ENCODE data around the gene CYP39A1.

Gene CYP39A1

GRCh38 chr6:46612645-46613044 lies 40.0 kb downstream of the CYP39A1 start:
- no peak overlapping the region for H3K4ac ChIP-seq (ENCODE audit: low read length)
- H2AK5ac ChIP-seq (ENCODE audit: low read depth, low read length): no peak overlapping the region
- no peaks in the 10 kb centered on the region for H3K36me3 ChIP-seq (replicated peaks in 1 of 2; ENCODE audit: control insufficient read depth in 2 of 2, insufficient read depth in 2 of 2, low read length in 2 of 2)
- H3K23ac ChIP-seq (ENCODE audit: low read depth, low read length, poor library complexity): no peak overlapping the region
- H3K9ac ChIP-seq (ENCODE audit: low read depth, low read length, poor library complexity): no peak overlapping the region
- H2BK15ac ChIP-seq (ENCODE audit: low read length): no peak overlapping the region
- H4K8ac ChIP-seq (ENCODE audit: low read depth, low read length): no peak overlapping the region
- H3K9me3 ChIP-seq (replicated peaks in 1 of 2; ENCODE audit: control insufficient read depth in 2 of 2, insufficient read depth in 1 of 2, low read depth in 1 of 2, low read length in 2 of 2): no peaks in the 10 kb centered on the region
- no peak overlapping the region for H2BK5ac ChIP-seq (ENCODE audit: low read length)
- H3K27ac ChIP-seq (replicated peaks; ENCODE audit: low read length): no peak overlapping the region
- no peak overlapping the region for H2AFZ ChIP-seq (ENCODE audit: low read length)
- H3K4me3 ChIP-seq (ENCODE audit: low read length in 2 of 2): no peak overlapping the region
- no peak overlapping the region for H4K91ac ChIP-seq (ENCODE audit: low read depth, low read length, poor library complexity)
- H3K79me1 ChIP-seq (ENCODE audit: low read depth, low read length): no peaks in the 10 kb centered on the region
- no peak overlapping the region for H3K14ac ChIP-seq (ENCODE audit: low read length)
- H3K4me2 ChIP-seq (ENCODE audit: insufficient read depth, low read length, poor library complexity, severe bottlenecking): no peak overlapping the region
- H2BK12ac ChIP-seq (ENCODE audit: low read length): no peak overlapping the region
- H3K18ac ChIP-seq (ENCODE audit: low read length): no peak overlapping the region
- WGBS, 2 donors (ENCODE audit: extremely low coverage in 2 of 2, insufficient read length in 2 of 2, insufficient replicate concordance in 1 of 2): no CpG with 5 or more reads among the region's 2 CpGs
- H3K4me1 ChIP-seq (ENCODE audit: control insufficient read depth in 2 of 2, insufficient read depth in 1 of 2, low read depth in 1 of 2, low read length in 2 of 2): no peaks in the 10 kb centered on the region
- no peak overlapping the region for H2BK120ac ChIP-seq (ENCODE audit: low read depth, low read length)
- no peak for DNase-seq (ENCODE audit: low spot score)
- H3K27me3 ChIP-seq (ENCODE audit: control insufficient read depth in 3 of 3, insufficient read depth in 3 of 3, low read depth in 1 of 3, low read length in 3 of 3): no peaks in the 10 kb centered on the region

DNA sequence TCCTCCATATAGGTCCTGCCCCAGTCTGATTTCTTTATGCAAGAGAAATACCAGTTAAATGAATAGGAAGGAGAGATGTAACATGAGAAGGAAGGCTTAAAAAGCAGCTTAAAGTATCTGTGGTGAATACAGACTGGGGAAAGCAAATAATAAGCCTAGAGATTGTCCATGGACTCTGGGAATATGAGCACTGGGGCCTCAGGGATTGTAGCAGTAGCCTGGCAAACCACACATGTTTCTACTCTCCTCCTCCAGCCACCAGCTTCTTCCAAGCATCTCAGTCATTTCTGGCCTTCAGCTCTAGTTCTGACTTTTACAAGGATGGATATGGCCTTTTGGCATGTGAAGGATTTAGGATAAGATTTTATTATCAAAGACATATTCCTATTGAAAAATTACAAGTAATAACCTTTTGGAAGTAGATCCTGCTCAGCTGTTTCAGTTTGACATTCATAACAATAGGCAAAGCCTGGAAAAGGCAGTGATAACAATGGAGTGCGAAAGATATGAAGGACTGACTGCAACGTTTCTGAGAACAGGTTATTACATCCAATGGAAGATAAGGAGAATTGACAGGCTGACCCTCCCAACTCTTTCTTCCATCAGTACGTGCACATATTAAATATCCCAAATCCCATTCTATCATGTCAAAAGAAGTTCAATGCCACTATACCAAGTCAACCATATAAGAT lies 41.6 kb downstream of the CYP39A1 start:
- H3K36me3 ChIP-seq (replicated peaks in 1 of 2; ENCODE audit: control insufficient read depth in 2 of 2, insufficient read depth in 2 of 2, low read length in 2 of 2): no peaks in the 10 kb centered on the region
- no CpG with 5 or more reads among the region's 3 CpGs for WGBS, 2 donors (ENCODE audit: extremely low coverage in 2 of 2, insufficient read length in 2 of 2, insufficient replicate concordance in 1 of 2)

DNA sequence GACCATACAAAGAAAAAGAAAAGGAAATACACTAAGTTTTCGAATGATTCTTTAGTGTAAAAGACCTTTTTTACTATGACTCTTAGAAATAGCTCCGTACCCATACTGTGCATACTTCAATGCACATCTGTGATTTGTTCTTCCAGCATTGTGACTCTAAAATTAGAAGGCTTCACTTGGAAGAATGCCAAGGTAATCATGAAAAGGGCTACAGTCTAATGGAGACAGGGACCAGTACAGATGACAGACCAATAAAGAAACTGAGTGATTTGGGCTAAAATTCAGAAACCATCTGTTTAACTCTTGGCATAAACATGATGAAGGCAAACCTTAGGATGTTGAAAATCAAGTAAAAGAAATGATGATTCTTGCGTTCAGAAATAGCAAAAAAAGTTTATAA lies 46.3 kb downstream of the CYP39A1 start:
- H3K36me3 ChIP-seq (replicated peaks in 1 of 2; ENCODE audit: control insufficient read depth in 2 of 2, insufficient read depth in 2 of 2, low read length in 2 of 2): no peaks in the 10 kb centered on the region
- H2AK5ac ChIP-seq (ENCODE audit: low read depth, low read length): no peak overlapping the region
- no peaks in the 10 kb centered on the region for H3K27me3 ChIP-seq (ENCODE audit: control insufficient read depth in 3 of 3, insufficient read depth in 3 of 3, low read depth in 1 of 3, low read length in 3 of 3)
- no peak overlapping the region for H3K4me2 ChIP-seq (ENCODE audit: insufficient read depth, low read length, poor library complexity, severe bottlenecking)
- no peak overlapping the region for H3K18ac ChIP-seq (ENCODE audit: low read length)
- H3K23ac ChIP-seq (ENCODE audit: low read depth, low read length, poor library complexity): no peak overlapping the region
- no peak overlapping the region for H2BK15ac ChIP-seq (ENCODE audit: low read length)
- H3K9ac ChIP-seq (ENCODE audit: low read depth, low read length, poor library complexity): no peak overlapping the region
- no peak overlapping the region for H3K4me3 ChIP-seq (ENCODE audit: low read length in 2 of 2)
- H3K14ac ChIP-seq (ENCODE audit: low read length): no peak overlapping the region
- no peaks in the 10 kb centered on the region for H3K9me3 ChIP-seq (replicated peaks in 1 of 2; ENCODE audit: control insufficient read depth in 2 of 2, insufficient read depth in 1 of 2, low read depth in 1 of 2, low read length in 2 of 2)
- no peak overlapping the region for H3K27ac ChIP-seq (replicated peaks; ENCODE audit: low read length)
- H2BK120ac ChIP-seq (ENCODE audit: low read depth, low read length): no peak overlapping the region
- no peak overlapping the region for H4K91ac ChIP-seq (ENCODE audit: low read depth, low read length, poor library complexity)
- WGBS, 2 donors (ENCODE audit: extremely low coverage in 2 of 2, insufficient read length in 2 of 2, insufficient replicate concordance in 1 of 2): no CpG with 5 or more reads among the region's 3 CpGs
- H3K79me1 ChIP-seq (ENCODE audit: low read depth, low read length): no peaks in the 10 kb centered on the region
- H3K4ac ChIP-seq (ENCODE audit: low read length): no peak overlapping the region
- H3K4me1 ChIP-seq (ENCODE audit: control insufficient read depth in 2 of 2, insufficient read depth in 1 of 2, low read depth in 1 of 2, low read length in 2 of 2): no peaks in the 10 kb centered on the region
- H2BK12ac ChIP-seq (ENCODE audit: low read length): no peak overlapping the region
- DNase-seq (ENCODE audit: low spot score): no peak
- H2BK5ac ChIP-seq (ENCODE audit: low read length): no peak overlapping the region
- no peak overlapping the region for H4K8ac ChIP-seq (ENCODE audit: low read depth, low read length)
- no peak overlapping the region for H2AFZ ChIP-seq (ENCODE audit: low read length)

More for the DNA sequence above, 41.6 kb downstream of the CYP39A1 start:
- Histone ChIP-seq H3K18ac (ENCODE audit: low read length) (no peak overlapping the region), H3K14ac (ENCODE audit: low read length) (no peak overlapping the region), H3K4ac (ENCODE audit: low read length) (no peak overlapping the region), H3K4me2 (ENCODE audit: insufficient read depth, low read length, poor library complexity, severe bottlenecking) (no peak overlapping the region), H4K8ac (ENCODE audit: low read depth, low read length) (no peak overlapping the region), H3K27ac (replicated peaks; ENCODE audit: low read length) (no peak overlapping the region), H3K27me3 (ENCODE audit: control insufficient read depth in 3 of 3, insufficient read depth in 3 of 3, low read depth in 1 of 3, low read length in 3 of 3) (no peaks in the 10 kb centered on the region), H2AK5ac (ENCODE audit: low read depth, low read length) (no peak overlapping the region), H4K91ac (ENCODE audit: low read depth, low read length, poor library complexity) (no peak overlapping the region), H3K23ac (ENCODE audit: low read depth, low read length, poor library complexity) (no peak overlapping the region), H2BK5ac (ENCODE audit: low read length) (no peak overlapping the region), H2BK120ac (ENCODE audit: low read depth, low read length) (no peak overlapping the region), H3K4me1 (ENCODE audit: control insufficient read depth in 2 of 2, insufficient read depth in 1 of 2, low read depth in 1 of 2, low read length in 2 of 2) (no peaks in the 10 kb centered on the region), H3K9me3 (replicated peaks in 1 of 2; ENCODE audit: control insufficient read depth in 2 of 2, insufficient read depth in 1 of 2, low read depth in 1 of 2, low read length in 2 of 2) (no peaks in the 10 kb centered on the region), H2BK15ac (ENCODE audit: low read length) (no peak overlapping the region), H3K79me1 (ENCODE audit: low read depth, low read length) (no peaks in the 10 kb centered on the region), H3K9ac (ENCODE audit: low read depth, low read length, poor library complexity) (no peak overlapping the region), H2AFZ (ENCODE audit: low read length) (no peak overlapping the region), H2BK12ac (ENCODE audit: low read length) (no peak overlapping the region), H3K4me3 (ENCODE audit: low read length in 2 of 2) (no peak overlapping the region)
- no peak for DNase-seq (ENCODE audit: low spot score)

- Histone ChIP-seq H3K36me3 (replicated peaks in 1 of 2; ENCODE audit: control insufficient read depth in 2 of 2, insufficient read depth in 2 of 2, low read length in 2 of 2) (no peaks in the 10 kb centered on the region), H2AFZ (ENCODE audit: low read length) (no peak overlapping the region), H3K23ac (ENCODE audit: low read depth, low read length, poor library complexity) (no peak overlapping the region), H2BK120ac (ENCODE audit: low read depth, low read length) (no peak overlapping the region), H3K4ac (ENCODE audit: low read length) (no peak overlapping the region), H3K4me1 (ENCODE audit: control insufficient read depth in 2 of 2, insufficient read depth in 1 of 2, low read depth in 1 of 2, low read length in 2 of 2) (no peaks in the 10 kb centered on the region), H3K4me3 (ENCODE audit: low read length in 2 of 2) (no peak overlapping the region), H3K27me3 (ENCODE audit: control insufficient read depth in 3 of 3, insufficient read depth in 3 of 3, low read depth in 1 of 3, low read length in 3 of 3) (no peaks in the 10 kb centered on the region), H3K14ac (ENCODE audit: low read length) (no peak overlapping the region), H3K9ac (ENCODE audit: low read depth, low read length, poor library complexity) (no peak overlapping the region), H3K27ac (replicated peaks; ENCODE audit: low read length) (no peak overlapping the region), H4K91ac (ENCODE audit: low read depth, low read length, poor library complexity) (no peak overlapping the region), H3K18ac (ENCODE audit: low read length) (no peak overlapping the region), H4K8ac (ENCODE audit: low read depth, low read length) (no peak overlapping the region), H3K79me1 (ENCODE audit: low read depth, low read length) (no peaks in the 10 kb centered on the region), H2AK5ac (ENCODE audit: low read depth, low read length) (no peak overlapping the region), H3K9me3 (replicated peaks in 1 of 2; ENCODE audit: control insufficient read depth in 2 of 2, insufficient read depth in 1 of 2, low read depth in 1 of 2, low read length in 2 of 2) (no peaks in the 10 kb centered on the region), H2BK12ac (ENCODE audit: low read length) (no peak overlapping the region), H2BK5ac (ENCODE audit: low read length) (no peak overlapping the region), H2BK15ac (ENCODE audit: low read length) (no peak overlapping the region), H3K4me2 (ENCODE audit: insufficient read depth, low read length, poor library complexity, severe bottlenecking) (no peak overlapping the region)
- no CpG with 5 or more reads among the region's 3 CpGs for WGBS, 2 donors (ENCODE audit: extremely low coverage in 2 of 2, insufficient read length in 2 of 2, insufficient replicate concordance in 1 of 2)
- DNase-seq (ENCODE audit: low spot score): no peak
Observed at GRCh38 chr6:46605091-46605797, 47.4 kb downstream of the CYP39A1 start.

Measured in neuronal stem cell (in vitro differentiated cells).